HG03095 (cell line): ENCODE measurements around the gene ATP6V0A1.
A peak's percentile ranks its signal among the peaks of the same experiment; 100 is the strongest.
"Not testable (repeated sequence)": the region's sequence is repeated elsewhere in the genome, so short reads cannot be mapped to it uniquely, and the experiment has no call there.

Experiments
- ATAC-seq: cut with Tn5 transposase; IDR thresholded peaks from one replicate; pipeline ENCODE4 v1.9.1; 2021; ENCODE audit warnings: moderate library complexity; ENCODE audit not compliant: unreplicated experiment

Gene ATP6V0A1

GRCh38 chr17:42458497-42459255, at the start of gene ATP6V0A1:
TSS of gene ATP6V0A1 (plus strand) at chr17:42458878. CDS start at chr17:42460895, 2,017 bp downstream.
- ATAC-seq, result peak; percentile 67

GRCh38 chr17:42409523-42410318, 49.0 kb upstream of the ATP6V0A1 start:
- ATAC-seq, result no peak

GRCh38 chr17:42410319-42410685, 48.4 kb upstream of the ATP6V0A1 start:
- ATAC-seq, result no peak

GRCh38 chr17:42411361-42411760, 47.3 kb upstream of the ATP6V0A1 start:
- no peak for ATAC-seq

- ATAC-seq, result no peak
Observed at GRCh38 chr17:42411905-42412679, 46.6 kb upstream of the ATP6V0A1 start.

GRCh38 chr17:42413464-42414040, 45.1 kb upstream of the ATP6V0A1 start:
- no peak for ATAC-seq

GRCh38 chr17:42414704-42415409, 43.8 kb upstream of the ATP6V0A1 start:
- ATAC-seq, result no peak

GRCh38 chr17:42417981-42418380, 40.7 kb upstream of the ATP6V0A1 start:
- not testable (repeated sequence) for ATAC-seq

GRCh38 chr17:42421136-42421506, 37.6 kb upstream of the ATP6V0A1 start:
- ATAC-seq, result no peak

- ATAC-seq, result no peak
Observed at GRCh38 chr17:42421507-42422338, 37.0 kb upstream of the ATP6V0A1 start.

- ATAC-seq, result no peak
Observed at GRCh38 chr17:42422412-42422957, 36.2 kb upstream of the ATP6V0A1 start.

GRCh38 chr17:42422958-42423712, 35.5 kb upstream of the ATP6V0A1 start, which contains the start of gene CAVIN1:
TSS of gene CAVIN1 (minus strand) at chr17:42423256. CDS start at chr17:42423097, 159 bp downstream.
- ATAC-seq, result no peak

GRCh38 chr17:42423766-42424165, 34.9 kb upstream of the ATP6V0A1 start:
- ATAC-seq, result no peak

GRCh38 chr17:42424991-42425610, 33.6 kb upstream of the ATP6V0A1 start:
- ATAC-seq, result no peak

GRCh38 chr17:42428141-42428944, 30.3 kb upstream of the ATP6V0A1 start:
- ATAC-seq, result no peak

- no peak for ATAC-seq
Observed at GRCh38 chr17:42429726-42430447, 28.8 kb upstream of the ATP6V0A1 start.

GRCh38 chr17:42431758-42432161, 26.9 kb upstream of the ATP6V0A1 start:
- ATAC-seq, result no peak
